Measurements from ENCODE around the gene TIMMDC1.

GRCh38 chr3:119548341-119548740 lies 50.0 kb downstream of the TIMMDC1 start:
- TF ChIP-seq E2F4 (CRISPR knock-in tag; IDR thresholded peaks at IDR 0.05; ENCODE audit: low read depth) (no peak), NFXL1 (CRISPR knock-in tag; IDR thresholded peaks at IDR 0.05) (no peak), ZNF764 (CRISPR knock-in tag; IDR thresholded peaks at IDR 0.05; ENCODE audit: low read depth) (no peak), POLR2A (conservative IDR thresholded peaks at IDR 0.05) (no peak)
